GM18861 (cell line): ENCODE measurements around the gene ECSCR.
"Not testable (repeated sequence)": the region's sequence is repeated elsewhere in the genome, so short reads cannot be mapped to it uniquely, and the experiment has no call there.

Experiments used
- ATAC-seq: cut with Tn5 transposase; IDR thresholded peaks from one replicate; pipeline ENCODE4 v1.9.1; 2021; ENCODE audit not compliant: unreplicated experiment

Gene ECSCR

GRCh38 chr5:139446956-139447779 lies 15.4 kb downstream of the ECSCR start:
- peak; percentile 65 for ATAC-seq

GRCh38 chr5:139445325-139446170 lies 17.0 kb downstream of the ECSCR start:
- no peak for ATAC-seq

GRCh38 chr5:139443831-139444453 lies 18.6 kb downstream of the ECSCR start:
- ATAC-seq = no peak

- not testable (repeated sequence) for ATAC-seq
These were observed 22.1 kb downstream of the ECSCR start for GRCh38 chr5:139440416-139440815.

- peak; percentile 61 for ATAC-seq
These were observed 23.3 kb downstream of the ECSCR start, which contains the start of gene DNAJC18 for GRCh38 chr5:139439013-139439903. Gene DNAJC18, minus strand, starts transcription at chr5:139439525. Its CDS starts 80 bp downstream, at chr5:139439445.

- ATAC-seq = no peak
These were observed 23.9 kb downstream of the ECSCR start for GRCh38 chr5:139438707-139439012.

GRCh38 chr5:139435676-139436075 lies 26.9 kb downstream of the ECSCR start:
- no peak for ATAC-seq

- ATAC-seq = no peak
These were observed 30.8 kb downstream of the ECSCR start for GRCh38 chr5:139431706-139432105.

GRCh38 chr5:139430015-139430414 lies 32.5 kb downstream of the ECSCR start:
- ATAC-seq = no peak

GRCh38 chr5:139426203-139426885 lies 36.2 kb downstream of the ECSCR start:
- ATAC-seq = no peak

GRCh38 chr5:139425497-139425896 lies 37.0 kb downstream of the ECSCR start:
- no peak for ATAC-seq

GRCh38 chr5:139422307-139422893 lies 40.1 kb downstream of the ECSCR start:
- ATAC-seq = peak; percentile 71

- no peak for ATAC-seq
These were observed 43.0 kb downstream of the ECSCR start for GRCh38 chr5:139419226-139420192.

- ATAC-seq = no peak
These were observed 43.8 kb downstream of the ECSCR start for GRCh38 chr5:139418793-139419192.

- no peak for ATAC-seq
These were observed 45.3 kb downstream of the ECSCR start for GRCh38 chr5:139417214-139417613.

GRCh38 chr5:139416651-139417050 lies 45.9 kb downstream of the ECSCR start:
- no peak for ATAC-seq

- ATAC-seq = no peak
These were observed 46.7 kb downstream of the ECSCR start for GRCh38 chr5:139415869-139416268.

- ATAC-seq = no peak
These were observed 47.2 kb downstream of the ECSCR start for GRCh38 chr5:139415221-139415861.
